Upper lobe of left lung (tissue), 6 donors: Measurements from ENCODE around the gene LEKR1. TPM values are rescaled to one million over a fixed set of nuclear protein-coding genes. Genes with fewer than 3 reads are reported as not detected.

Experiments
- ATAC-seq, 2 donors: fragments of 200-7000 bp; cut with Tn5 transposase; one replicate each; pipeline ENCODE4 v1.9.1; 2022; ENCODE audit warnings: mild to moderate bottlenecking in 2 of 2, moderate library complexity in 2 of 2; ENCODE audit not compliant: low FRiP score in 2 of 2
- DNase-seq, 2 donors: peaks; one replicate each; pipeline ENCODE4 v3.0.0-alpha.2; 2019 to 2020
- H3K27ac ChIP-seq, 4 donors: fragments of 200-600 bp; sonication (generic); one replicate each; pipeline ENCODE4 v1.5.1; 2016 to 2019
- H3K27me3 ChIP-seq, 4 donors: fragments of 200-600 bp; sonication (generic); one replicate each; pipeline ENCODE4 v1.5.1; 2017 to 2019
- H3K36me3 ChIP-seq, 4 donors: fragments of 200-600 bp; sonication (generic); one replicate each; pipeline ENCODE4 v1.5.1; 2016 to 2019
- H3K4me1 ChIP-seq, 4 donors: fragments of 200-600 bp; sonication (generic); one replicate each; pipeline ENCODE4 v1.5.1; 2018 to 2019
- H3K4me3 ChIP-seq, 4 donors: fragments of 200-600 bp; sonication (generic); one replicate each; pipeline ENCODE4 v1.5.1; 2017 to 2019; ENCODE audit warnings: mild to moderate bottlenecking in 2 of 4, moderate library complexity in 1 of 4
- H3K9me3 ChIP-seq, 4 donors: fragments of 200-600 bp; sonication (generic); one replicate each; pipeline ENCODE4 v1.5.1; 2018 to 2019
- CTCF ChIP-seq, 6 experiments: fragments of 450-650 bp in 4 of 6; fragments of 200-600 bp in 2 of 6; sonication (generic) in 2 of 6; IDR thresholded peaks; one replicate each; pipeline ENCODE4 v1.5.1; 2016 to 2019; ENCODE audit warnings: antibody characterized with exemption in 6 of 6
- EP300 ChIP-seq, 4 donors: sonication (generic); formaldehyde crosslinking; IDR thresholded peaks; one replicate each; pipeline ENCODE4 v1.5.1; 2017; ENCODE audit warnings: antibody characterized with exemption in 4 of 4, control low read depth in 2 of 4
- POLR2A ChIP-seq, 4 donors: fragments of 450-650 bp; IDR thresholded peaks; one replicate each; pipeline ENCODE4 v1.5.1; 2016 to 2017; ENCODE audit warnings: antibody characterized with exemption in 4 of 4, mild to moderate bottlenecking in 2 of 4
- POLR2AphosphoS5 ChIP-seq, 2 donors: sonication (generic); formaldehyde crosslinking; IDR thresholded peaks; one replicate each; pipeline ENCODE4 v1.5.1; 2017; ENCODE audit warnings: antibody characterized with exemption in 2 of 2
- WGBS, 2 donors: methylation state at CpG; one replicate each; pipeline ENCODE4 v1.1.5; 2017 to 2018; 5-methylcytosine and 5-hydroxymethylcytosine counted together
- total RNA-seq, 6 donors: library from RNA; depleted of rRNA in 4 of 6; stranded (reverse); fragments of >200 nt in 4 of 6; gene quantifications; one replicate each; pipeline versions ENCODE4 v1.1.0 to v1.2.1, GENCODE V29; 2016 to 2021
- donor health status: DM: no; HTN: no; CAD: no; lungs with moderate emphysema.
- donor health status: DM: no; HTN: yes; CAD: no; lungs with severe emphysema.

LEKR1 gene
- total RNA-seq, 6 donors from 2014 or later: 1.0 to 9.1 (median 2.2) TPM

GRCh38 chr3:157033001-157033400, 206.8 kb downstream of the LEKR1 start:
- no peaks in the 10 kb centered on the region for H3K4me1 ChIP-seq
- no peak for ATAC-seq

GRCh38 chr3:157040456-157040855, 214.3 kb downstream of the LEKR1 start:
- H3K9me3 ChIP-seq: no peaks in the 10 kb centered on the region
- H3K27me3 ChIP-seq: no peaks in the 10 kb centered on the region
- no peaks in the 10 kb centered on the region for H3K4me1 ChIP-seq
- no peak overlapping the region for H3K4me3 ChIP-seq
- H3K27ac ChIP-seq: no peak overlapping the region
- TF ChIP-seq CTCF (IDR thresholded peaks at IDR 0.05) (no peak), POLR2A (IDR thresholded peaks at IDR 0.05) (no peak), EP300 (IDR thresholded peaks at IDR 0.05) (no peak), POLR2AphosphoS5 (IDR thresholded peaks at IDR 0.05) (no peak)
- no peak for DNase-seq
- no peaks in the 10 kb centered on the region for H3K36me3 ChIP-seq
- ATAC-seq: no peak

More at GRCh38 chr3:157033001-157033400, 206.8 kb downstream of the LEKR1 start:
- H3K36me3 ChIP-seq: no peaks in the 10 kb centered on the region
- no peak overlapping the region for H3K4me3 ChIP-seq
- H3K27me3 ChIP-seq: no peaks in the 10 kb centered on the region
- TF ChIP-seq POLR2AphosphoS5 (IDR thresholded peaks at IDR 0.05): no peak
- TF ChIP-seq POLR2A (IDR thresholded peaks at IDR 0.05): no peak
- no peak for TF ChIP-seq CTCF (IDR thresholded peaks at IDR 0.05)
- 61 to 73% methylated on average over 2 of the region's 2 CpGs for WGBS, 2 donors
- no peaks in the 10 kb centered on the region for H3K9me3 ChIP-seq
- no peak for DNase-seq
- H3K27ac ChIP-seq: no peak overlapping the region

GRCh38 chr3:157042226-157042625, 216.1 kb downstream of the LEKR1 start:
- Histone ChIP-seq H3K4me1 (no peaks in the 10 kb centered on the region), H3K27ac (no peak overlapping the region), H3K4me3 (no peak overlapping the region), H3K27me3 (no peaks in the 10 kb centered on the region), H3K9me3 (no peaks in the 10 kb centered on the region), H3K36me3 (no peaks in the 10 kb centered on the region)
- TF ChIP-seq EP300 (IDR thresholded peaks at IDR 0.05) (no peak), POLR2A (IDR thresholded peaks at IDR 0.05) (no peak), CTCF (IDR thresholded peaks at IDR 0.05) (no peak), POLR2AphosphoS5 (IDR thresholded peaks at IDR 0.05) (no peak)
- WGBS, 2 donors: 89 to 95% methylated on average over 2 of the region's 2 CpGs
- ATAC-seq (no peak), DNase-seq (peak in 1 of 2 donors; percentile 2)

GRCh38 chr3:157043771-157044170, 217.6 kb downstream of the LEKR1 start:
- no peaks in the 10 kb centered on the region for H3K9me3 ChIP-seq
- H3K4me3 ChIP-seq: no peak overlapping the region
- TF ChIP-seq POLR2A (IDR thresholded peaks at IDR 0.05) (no peak), CTCF (IDR thresholded peaks at IDR 0.05) (no peak), POLR2AphosphoS5 (IDR thresholded peaks at IDR 0.05) (no peak), EP300 (IDR thresholded peaks at IDR 0.05) (no peak)
- H3K27ac ChIP-seq: no peak overlapping the region
- ATAC-seq: no peak
- 77 to 81% methylated on average over 1 of the region's 1 CpG for WGBS, 2 donors
- DNase-seq: no peak
- H3K4me1 ChIP-seq: no peaks in the 10 kb centered on the region
- no peaks in the 10 kb centered on the region for H3K36me3 ChIP-seq
- no peaks in the 10 kb centered on the region for H3K27me3 ChIP-seq

- ATAC-seq (peak in 1 of 2 donors; percentile 49), DNase-seq (no peak)
- H3K4me1 ChIP-seq: no peaks in the 10 kb centered on the region
- no peak overlapping the region for H3K27ac ChIP-seq
- H3K27me3 ChIP-seq: no peaks in the 10 kb centered on the region
- 68% methylated on average over 12 of the region's 12 CpGs for WGBS, 2 donors
- no peak overlapping the region for H3K4me3 ChIP-seq
- TF ChIP-seq CTCF (IDR thresholded peaks at IDR 0.05) (no peak), POLR2AphosphoS5 (IDR thresholded peaks at IDR 0.05) (no peak), EP300 (IDR thresholded peaks at IDR 0.05) (no peak), POLR2A (IDR thresholded peaks at IDR 0.05) (no peak)
- H3K9me3 ChIP-seq: no peaks in the 10 kb centered on the region
- no peaks in the 10 kb centered on the region for H3K36me3 ChIP-seq
Observed at GRCh38 chr3:157045238-157045850, 219.2 kb downstream of the LEKR1 start.
